ENCODE data around the gene DYNLT2.

DNA sequence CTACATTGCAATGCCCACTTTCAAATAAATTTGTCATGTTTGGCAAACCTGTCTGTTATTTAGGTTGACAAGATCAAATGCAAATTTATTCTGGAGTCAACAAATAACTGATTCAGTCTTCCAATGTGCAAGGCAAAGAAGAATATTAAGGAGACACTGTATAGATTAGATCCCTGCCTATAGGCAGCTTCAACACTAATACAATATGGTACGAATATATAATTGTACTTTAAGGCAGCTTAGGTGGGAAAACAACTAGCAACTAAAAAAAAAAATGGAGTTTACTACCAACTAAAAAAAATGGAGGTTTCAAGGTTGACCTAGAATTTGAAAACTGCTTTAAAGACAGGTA is 25.3 kb downstream of the DYNLT2 start:
- TF ChIP-seq, protein P1, sequence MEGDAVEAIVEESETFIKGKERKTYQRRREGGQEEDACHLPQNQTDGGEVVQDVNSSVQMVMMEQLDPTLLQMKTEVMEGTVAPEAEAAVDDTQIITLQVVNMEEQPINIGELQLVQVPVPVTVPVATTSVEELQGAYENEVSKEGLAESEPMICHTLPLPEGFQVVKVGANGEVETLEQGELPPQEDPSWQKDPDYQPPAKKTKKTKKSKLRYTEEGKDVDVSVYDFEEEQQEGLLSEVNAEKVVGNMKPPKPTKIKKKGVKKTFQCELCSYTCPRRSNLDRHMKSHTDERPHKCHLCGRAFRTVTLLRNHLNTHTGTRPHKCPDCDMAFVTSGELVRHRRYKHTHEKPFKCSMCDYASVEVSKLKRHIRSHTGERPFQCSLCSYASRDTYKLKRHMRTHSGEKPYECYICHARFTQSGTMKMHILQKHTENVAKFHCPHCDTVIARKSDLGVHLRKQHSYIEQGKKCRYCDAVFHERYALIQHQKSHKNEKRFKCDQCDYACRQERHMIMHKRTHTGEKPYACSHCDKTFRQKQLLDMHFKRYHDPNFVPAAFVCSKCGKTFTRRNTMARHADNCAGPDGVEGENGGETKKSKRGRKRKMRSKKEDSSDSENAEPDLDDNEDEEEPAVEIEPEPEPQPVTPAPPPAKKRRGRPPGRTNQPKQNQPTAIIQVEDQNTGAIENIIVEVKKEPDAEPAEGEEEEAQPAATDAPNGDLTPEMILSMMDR (IDR thresholded peaks at IDR 0.05), result no peak
- TF ChIP-seq EP300 (IDR thresholded peaks at IDR 0.05) (no peak), POLR2A (IDR thresholded peaks at IDR 0.05) (no peak), POLR2AphosphoS5 (IDR thresholded peaks at IDR 0.05) (no peak)
